ENCODE data around the gene SLC44A2.

SLC44A2 gene

GRCh38 chr19:10683582-10683981 lies 58.2 kb downstream of the SLC44A2 start:
- ChIA-PET POLR2A (interaction anchor here (1.2 kb wide), 1 partner anchor 12 kb away, joined by 5 read pairs; no protein-coding TSS in a partner anchor), CTCF (no interaction called here)
- H3K36me3 ChIP-seq (ENCODE audit: control insufficient read depth in 2 of 2, insufficient read depth in 1 of 2, low read length in 2 of 2), result peaks cover 23 to 100% of the 10 kb centered on the region in 2 experiments

DNA sequence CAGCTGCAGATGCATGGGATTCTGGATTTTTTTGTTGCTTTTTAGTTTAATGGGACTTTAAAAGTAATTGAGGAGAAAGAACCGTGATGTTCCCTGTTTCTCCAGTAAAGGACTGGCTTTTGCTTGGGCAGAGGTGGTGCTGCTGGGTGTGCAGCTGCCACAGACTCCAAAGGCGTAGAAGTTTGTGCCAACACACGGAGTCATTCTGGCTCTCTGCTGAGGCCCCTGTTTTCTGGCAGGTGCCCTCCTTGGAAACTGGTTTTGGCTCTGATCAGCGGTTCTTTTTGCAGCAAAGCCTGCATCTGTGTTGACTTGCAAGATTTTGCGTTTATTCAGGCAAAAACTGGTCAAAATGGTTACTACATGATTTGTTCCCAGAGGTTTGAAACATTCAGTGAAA lies 59.9 kb downstream of the SLC44A2 start:
- peaks cover 29 to 100% of the 10 kb centered on the region in 2 experiments for H3K36me3 ChIP-seq (ENCODE audit: control insufficient read depth in 2 of 2, insufficient read depth in 1 of 2, low read length in 2 of 2)
- H3K9me3 ChIP-seq (ENCODE audit: control insufficient read depth, insufficient read depth, low read depth, low read length), result no peaks in the 10 kb centered on the region
- TF ChIP-seq ZNF513 (tag by site-specific recombination; IDR thresholded peaks at IDR 0.05) (no peak), ZNF76 (tag by site-specific recombination; IDR thresholded peaks at IDR 0.05; ENCODE audit: borderline replicate concordance, low read depth) (no peak), ZNF488 (tag by site-specific recombination; IDR thresholded peaks at IDR 0.05) (no peak), HIC1 (tag by site-specific recombination; IDR thresholded peaks at IDR 0.05) (no peak), ZNF768 (tag by site-specific recombination; IDR thresholded peaks at IDR 0.05) (no peak)
- POLR2A ChIA-PET, result no interaction called here
- CTCF ChIA-PET, result no interaction called here
- no peak overlapping the region for H3K4me3 ChIP-seq (ENCODE audit: low read depth, low read length)
- no peaks in the 10 kb centered on the region for H3K4me1 ChIP-seq (ENCODE audit: control insufficient read depth, insufficient read depth, low read length)
- no peak overlapping the region for H3K27ac ChIP-seq (ENCODE audit: extremely low read depth, low read depth, low read length)

More at GRCh38 chr19:10683582-10683981, 58.2 kb downstream of the SLC44A2 start:
- H3K4me3 ChIP-seq (ENCODE audit: low read depth, low read length), result no peak overlapping the region
- H3K27ac ChIP-seq (ENCODE audit: extremely low read depth, low read depth, low read length), result no peak overlapping the region
- no peaks in the 10 kb centered on the region for H3K4me1 ChIP-seq (ENCODE audit: control insufficient read depth, insufficient read depth, low read length)
- no peaks in the 10 kb centered on the region for H3K9me3 ChIP-seq (ENCODE audit: control insufficient read depth, insufficient read depth, low read depth, low read length)
- TF ChIP-seq ZNF623 (tag by site-specific recombination; IDR thresholded peaks at IDR 0.05) (no peak), ZNF837 (tag by site-specific recombination; IDR thresholded peaks at IDR 0.05) (no peak), ZNF23 (tag by site-specific recombination; IDR thresholded peaks at IDR 0.05; ENCODE audit: borderline replicate concordance) (no peak), ZFP37 (tag by site-specific recombination; IDR thresholded peaks at IDR 0.05) (no peak), ZNF488 (tag by site-specific recombination; IDR thresholded peaks at IDR 0.05) (no peak), ZNF302 (tag by site-specific recombination; IDR thresholded peaks at IDR 0.05; ENCODE audit: low read depth) (no peak), YY2 (tag by site-specific recombination; IDR thresholded peaks at IDR 0.05) (no peak), SCRT1 (tag by site-specific recombination; IDR thresholded peaks at IDR 0.05; ENCODE audit: borderline replicate concordance) (no peak), ZNF561 (tag by site-specific recombination; IDR thresholded peaks at IDR 0.05; ENCODE audit: borderline replicate concordance) (no peak)

DNA sequence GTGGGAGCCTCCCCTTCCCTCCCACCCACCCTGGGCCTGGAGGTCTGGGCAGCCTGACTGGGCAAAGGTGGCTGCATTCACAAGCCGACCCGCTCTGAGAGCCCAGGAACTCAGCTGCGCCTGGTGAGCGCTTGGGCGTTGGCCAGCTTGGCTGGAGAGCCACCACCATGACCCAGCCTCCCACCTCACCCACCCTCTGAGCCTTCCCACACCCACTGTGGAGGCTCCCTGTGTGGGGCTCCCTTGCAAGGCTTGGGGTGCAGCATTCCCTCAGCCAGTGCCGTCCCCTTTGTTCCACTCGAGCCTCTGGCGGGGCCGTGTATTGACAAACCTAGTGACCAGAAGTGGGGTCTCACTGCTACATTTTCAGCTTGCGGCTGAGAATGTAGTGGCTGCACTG lies 60.8 kb downstream of the SLC44A2 start:
- Histone ChIP-seq H3K4me3 (ENCODE audit: low read depth, low read length) (no peak overlapping the region), H3K9me3 (ENCODE audit: control insufficient read depth, insufficient read depth, low read depth, low read length) (no peaks in the 10 kb centered on the region), H3K36me3 (ENCODE audit: control insufficient read depth in 2 of 2, insufficient read depth in 1 of 2, low read length in 2 of 2) (peaks cover 24 to 100% of the 10 kb centered on the region in 2 experiments), H3K4me1 (ENCODE audit: control insufficient read depth, insufficient read depth, low read length) (no peaks in the 10 kb centered on the region), H3K27ac (ENCODE audit: extremely low read depth, low read depth, low read length) (no peak overlapping the region)
- ChIA-PET POLR2A (interaction anchor here (0.5 kb wide), 1 partner anchor 110 kb away, joined by 4 read pairs; no protein-coding TSS in a partner anchor), CTCF (interaction anchor here (1.9 kb wide), 1 partner anchor 105 kb away, joined by 4 read pairs; no protein-coding TSS in a partner anchor)
- TF ChIP-seq TRIM28 (IDR thresholded peaks at IDR 0.05; ENCODE audit: borderline replicate concordance, low read length), result no peak
- TF ChIP-seq ZNF792 (tag by site-specific recombination; IDR thresholded peaks at IDR 0.05), result no peak
- no peak for TF ChIP-seq ZSCAN30 (tag by site-specific recombination; IDR thresholded peaks at IDR 0.05)
